MCF 10A (cell line): ENCODE measurements around the gene NCOA5. TPM values are rescaled to one million over a fixed set of nuclear protein-coding genes. Genes with fewer than 3 reads are reported as not detected.

Experiments
- BruUV-seq: library from RNA; stranded (reverse); fragments of 400-500 nt; replicated peaks from 2 replicates; lab custom pipeline; 2021; lab: Mats Ljungman, UMichigan
- CTCF ChIA-PET: fragments of 300-600 bp; sonication (Branson Sonifier 250); formaldehyde crosslinking; extraction: SDS; loops from one replicate; lab custom pipeline; 2021; ENCODE audit warnings: antibody characterized with exemption, inconsistent platforms; lab: Yijun Ruan, JAX
- POLR2A ChIA-PET: fragments of 300-600, 350-650 bp; sonication (Branson Sonifier 250); formaldehyde crosslinking; extraction: SDS; loops from one replicate; lab custom pipeline; 2020; ENCODE audit warnings: antibody characterized with exemption, inconsistent platforms; lab: Yijun Ruan, JAX
- DNase-seq: peaks from one replicate; pipeline ENCODE4 v3.0.0-alpha.2; 2018; ENCODE audit not compliant: unreplicated experiment
- H3K27ac Mint-ChIP-seq: one replicate; pipeline ENCODE4 v1.8.0; 2022; ENCODE audit warnings: mild to moderate bottlenecking, low read depth, mixed read lengths; ENCODE audit not compliant: unreplicated experiment
- H3K27me3 Mint-ChIP-seq: one replicate; pipeline ENCODE4 v1.8.0; 2022; ENCODE audit warnings: mixed read lengths; ENCODE audit not compliant: insufficient read depth, unreplicated experiment
- H3K36me3 Mint-ChIP-seq: one replicate; pipeline ENCODE4 v1.8.0; 2022; ENCODE audit warnings: mild to moderate bottlenecking, moderate library complexity, mixed read lengths; ENCODE audit not compliant: insufficient read depth, unreplicated experiment
- H3K4me1 Mint-ChIP-seq: one replicate; pipeline ENCODE4 v1.8.0; 2022; ENCODE audit warnings: mixed read lengths; ENCODE audit not compliant: insufficient read depth, unreplicated experiment
- H3K4me3 Mint-ChIP-seq: one replicate; pipeline ENCODE4 v1.8.0; 2022; ENCODE audit warnings: mild to moderate bottlenecking, moderate library complexity, mixed read lengths; ENCODE audit not compliant: unreplicated experiment
- H3K9me3 Mint-ChIP-seq: one replicate; pipeline ENCODE4 v1.8.0; 2022; ENCODE audit warnings: mixed read lengths; ENCODE audit not compliant: unreplicated experiment
- intact Hi-C: fragments of 100-400 bp; cut with micrococcal nuclease; formaldehyde crosslinking; loops from 2 replicates; pipeline ENCODE4 v1.14.1; 2022
- total RNA-seq: library from RNA; stranded (reverse); gene quantifications from 2 replicates; pipeline ENCODE4 v1.2.3, GENCODE V29; 2022
- TF ChIP-seq, protein P1 (sequence below): fragments of 200-600 bp; IDR thresholded peaks from one replicate; pipeline ENCODE4 v1.8.0; 2022; ENCODE audit warnings: antibody characterized with exemption, mild to moderate bottlenecking; ENCODE audit not compliant: unreplicated experiment

The NCOA5 gene
- total RNA-seq, 1 experiment from 2014 or later, result 26.0 TPM

GRCh38 chr20:46022411-46023147 is 67.2 kb downstream of the NCOA5 start:
- Mint-ChIP-seq H3K4me1 (peaks cover 12% of the 10 kb centered on the region), H3K36me3 (no peaks in the 10 kb centered on the region), H3K27me3 (peaks cover 60% of the 10 kb centered on the region), H3K27ac (no peak overlapping the region), H3K4me3 (peak overlapping the region; percentile 29), H3K9me3 (no peaks in the 10 kb centered on the region)
- BruUV-seq, result no TSS peak
- peak; percentile 59 for DNase-seq
- intact Hi-C loops, result loop anchor here (2.0 to 10.0 kb wide), 2 partner anchors 64 to 302 kb away; no protein-coding TSS in a partner anchor
- TF ChIP-seq, protein P1, sequence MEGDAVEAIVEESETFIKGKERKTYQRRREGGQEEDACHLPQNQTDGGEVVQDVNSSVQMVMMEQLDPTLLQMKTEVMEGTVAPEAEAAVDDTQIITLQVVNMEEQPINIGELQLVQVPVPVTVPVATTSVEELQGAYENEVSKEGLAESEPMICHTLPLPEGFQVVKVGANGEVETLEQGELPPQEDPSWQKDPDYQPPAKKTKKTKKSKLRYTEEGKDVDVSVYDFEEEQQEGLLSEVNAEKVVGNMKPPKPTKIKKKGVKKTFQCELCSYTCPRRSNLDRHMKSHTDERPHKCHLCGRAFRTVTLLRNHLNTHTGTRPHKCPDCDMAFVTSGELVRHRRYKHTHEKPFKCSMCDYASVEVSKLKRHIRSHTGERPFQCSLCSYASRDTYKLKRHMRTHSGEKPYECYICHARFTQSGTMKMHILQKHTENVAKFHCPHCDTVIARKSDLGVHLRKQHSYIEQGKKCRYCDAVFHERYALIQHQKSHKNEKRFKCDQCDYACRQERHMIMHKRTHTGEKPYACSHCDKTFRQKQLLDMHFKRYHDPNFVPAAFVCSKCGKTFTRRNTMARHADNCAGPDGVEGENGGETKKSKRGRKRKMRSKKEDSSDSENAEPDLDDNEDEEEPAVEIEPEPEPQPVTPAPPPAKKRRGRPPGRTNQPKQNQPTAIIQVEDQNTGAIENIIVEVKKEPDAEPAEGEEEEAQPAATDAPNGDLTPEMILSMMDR, result peak; percentile 84
- ChIA-PET POLR2A (no interaction called here), CTCF (interaction anchor here (0.6 to 2.2 kb wide), 24 partner anchors 8 to 953 kb away, joined by 3 to 16 read pairs (median 4); no protein-coding TSS in a partner anchor)

GRCh38 chr20:46021361-46022359 is 68.1 kb downstream of the NCOA5 start:
- BruUV-seq, result no TSS peak
- TF ChIP-seq, protein P1, result no peak
- peak; percentile 17 for DNase-seq
- H3K9me3 Mint-ChIP-seq, result no peaks in the 10 kb centered on the region
- POLR2A ChIA-PET, result no interaction called here
- peak overlapping the region; percentile 29 for H3K4me3 Mint-ChIP-seq
- H3K27ac Mint-ChIP-seq, result no peak overlapping the region
- intact Hi-C loops, result loop anchor here (2.0 to 10.0 kb wide), 2 partner anchors 65 to 303 kb away; no protein-coding TSS in a partner anchor
- H3K4me1 Mint-ChIP-seq, result peaks cover 12% of the 10 kb centered on the region
- H3K27me3 Mint-ChIP-seq, result peaks cover 60% of the 10 kb centered on the region
- no peaks in the 10 kb centered on the region for H3K36me3 Mint-ChIP-seq
- CTCF ChIA-PET, result interaction anchor here (0.6 to 2.2 kb wide), 19 partner anchors 8 to 954 kb away, joined by 3 to 16 read pairs (median 3); no protein-coding TSS in a partner anchor

GRCh38 chr20:46020555-46020954 is 69.2 kb downstream of the NCOA5 start:
- Mint-ChIP-seq H3K27me3 (peaks cover 56% of the 10 kb centered on the region), H3K4me1 (peaks cover 12% of the 10 kb centered on the region), H3K27ac (no peak overlapping the region), H3K36me3 (no peaks in the 10 kb centered on the region), H3K4me3 (no peak overlapping the region), H3K9me3 (no peaks in the 10 kb centered on the region)
- TF ChIP-seq, protein P1, result no peak
- no TSS peak for BruUV-seq
- DNase-seq, result no peak
- intact Hi-C loops, result loop anchor here (10.0 kb wide), 1 partner anchor 304 kb away; no protein-coding TSS in a partner anchor
- ChIA-PET CTCF (interaction anchor here (0.7 to 1.3 kb wide), 3 partner anchors 9 to 402 kb away, joined by 3 read pairs; partner anchors contain the start of gene SLC12A5), POLR2A (interaction anchor here (0.6 to 0.7 kb wide), 2 partner anchors 55 to 64 kb away, joined by 3 to 4 read pairs; no protein-coding TSS in a partner anchor)
